ENCODE data around the gene FBXL17. TPM values are rescaled to one million over a fixed set of nuclear protein-coding genes. Genes with fewer than 3 reads are reported as not detected.

FBXL17 gene
- total and polyA plus RNA-seq, 2 of the 13 experiments (the other 11 are each of a cell fraction or from before 2014, with no cell fraction given), result 3.0 to 7.9 TPM

GRCh38 chr5:108220834-108221233, 161.1 kb downstream of the FBXL17 start (continued):
- TF ChIP-seq GATA4 (IDR thresholded peaks at IDR 0.05; ENCODE audit: borderline replicate concordance, low read depth), result no peak

- H3K27me3 ChIP-seq (ENCODE audit: control insufficient read depth in 1 of 2, insufficient read depth in 2 of 2, low read length in 2 of 2), result no peaks in the 10 kb centered on the region
- no peaks in the 10 kb centered on the region for H3K9me3 ChIP-seq (ENCODE audit: low read length)
- POLR2A ChIA-PET, result no interaction called here
- CTCF ChIA-PET (ENCODE audit: low intra/inter-chr PET ratio, low total read pairs), result no interaction called here
- in situ Hi-C loops (cut with HindIII; ENCODE audit: extremely low pct_ligation_motif_present, low pct_unique_long_range_greater_than_20kb) (no loop called here), intact Hi-C loops (cut with micrococcal nuclease; ENCODE audit: unreplicated experiment) (no loop called here)
- no peaks in the 10 kb centered on the region for H4K20me1 ChIP-seq (ENCODE audit: insufficient read depth, low read length)
- H3K36me3 ChIP-seq (replicated peaks in 1 of 2; ENCODE audit: control insufficient read depth in 1 of 2, insufficient read depth in 2 of 2, low read length in 2 of 2), result no peaks in the 10 kb centered on the region
- no peak overlapping the region for H2AFZ ChIP-seq (ENCODE audit: low read length)
- H3K4me1 ChIP-seq (ENCODE audit: insufficient read depth, low read length), result peaks cover 13% of the 10 kb centered on the region
- no TSS peak for BruUV-seq (replicated peaks)
- no peak overlapping the region for H3K4me3 ChIP-seq (replicated peaks in 1 of 3; ENCODE audit: insufficient read depth in 1 of 3, low read depth in 2 of 3, low read length in 3 of 3)
- ATAC-seq, result no peak
- no peak for FAIRE-seq
- 86% methylated on average over 4 of the region's 4 CpGs for WGBS (ENCODE audit: low lambda C conversion rate)
- no peak overlapping the region for H3K9ac ChIP-seq (ENCODE audit: insufficient read depth, low read depth, low read length)
- no peaks in the 10 kb centered on the region for H3K79me2 ChIP-seq (ENCODE audit: insufficient read depth, low read length)
- peak; percentile 2 for DNase-seq (ENCODE audit: low spot score)
- no peak overlapping the region for H3K4me2 ChIP-seq (ENCODE audit: low read depth, low read length)
- no peak overlapping the region for H3K27ac ChIP-seq (ENCODE audit: extremely low read length, insufficient read depth, low read length)
- TF ChIP-seq ZNF782 (CRISPR knock-in tag; IDR thresholded peaks at IDR 0.05; ENCODE audit: borderline replicate concordance) (no peak), FOXM1 (CRISPR knock-in tag; IDR thresholded peaks at IDR 0.05) (no peak), ZNF75D (CRISPR knock-in tag; IDR thresholded peaks at IDR 0.05; ENCODE audit: borderline replicate concordance) (no peak), MEIS1 (CRISPR knock-in tag; IDR thresholded peaks at IDR 0.05; ENCODE audit: borderline replicate concordance) (no peak), ZNF670 (CRISPR knock-in tag; IDR thresholded peaks at IDR 0.05; ENCODE audit: borderline replicate concordance) (no peak), ZNF816 (CRISPR knock-in tag; IDR thresholded peaks at IDR 0.05; ENCODE audit: borderline replicate concordance) (no peak), SOX6 (IDR thresholded peaks at IDR 0.05) (no peak), SOX6 (CRISPR knock-in tag; IDR thresholded peaks at IDR 0.05) (no peak), ZNF160 (CRISPR knock-in tag; IDR thresholded peaks at IDR 0.05) (no peak), RFX3 (CRISPR knock-in tag; IDR thresholded peaks at IDR 0.05) (no peak), ZNF280D (CRISPR knock-in tag; IDR thresholded peaks at IDR 0.05) (no peak), ZNF616 (CRISPR knock-in tag; IDR thresholded peaks at IDR 0.05; ENCODE audit: low read depth) (no peak)
- TF ChIP-seq, protein P1, sequence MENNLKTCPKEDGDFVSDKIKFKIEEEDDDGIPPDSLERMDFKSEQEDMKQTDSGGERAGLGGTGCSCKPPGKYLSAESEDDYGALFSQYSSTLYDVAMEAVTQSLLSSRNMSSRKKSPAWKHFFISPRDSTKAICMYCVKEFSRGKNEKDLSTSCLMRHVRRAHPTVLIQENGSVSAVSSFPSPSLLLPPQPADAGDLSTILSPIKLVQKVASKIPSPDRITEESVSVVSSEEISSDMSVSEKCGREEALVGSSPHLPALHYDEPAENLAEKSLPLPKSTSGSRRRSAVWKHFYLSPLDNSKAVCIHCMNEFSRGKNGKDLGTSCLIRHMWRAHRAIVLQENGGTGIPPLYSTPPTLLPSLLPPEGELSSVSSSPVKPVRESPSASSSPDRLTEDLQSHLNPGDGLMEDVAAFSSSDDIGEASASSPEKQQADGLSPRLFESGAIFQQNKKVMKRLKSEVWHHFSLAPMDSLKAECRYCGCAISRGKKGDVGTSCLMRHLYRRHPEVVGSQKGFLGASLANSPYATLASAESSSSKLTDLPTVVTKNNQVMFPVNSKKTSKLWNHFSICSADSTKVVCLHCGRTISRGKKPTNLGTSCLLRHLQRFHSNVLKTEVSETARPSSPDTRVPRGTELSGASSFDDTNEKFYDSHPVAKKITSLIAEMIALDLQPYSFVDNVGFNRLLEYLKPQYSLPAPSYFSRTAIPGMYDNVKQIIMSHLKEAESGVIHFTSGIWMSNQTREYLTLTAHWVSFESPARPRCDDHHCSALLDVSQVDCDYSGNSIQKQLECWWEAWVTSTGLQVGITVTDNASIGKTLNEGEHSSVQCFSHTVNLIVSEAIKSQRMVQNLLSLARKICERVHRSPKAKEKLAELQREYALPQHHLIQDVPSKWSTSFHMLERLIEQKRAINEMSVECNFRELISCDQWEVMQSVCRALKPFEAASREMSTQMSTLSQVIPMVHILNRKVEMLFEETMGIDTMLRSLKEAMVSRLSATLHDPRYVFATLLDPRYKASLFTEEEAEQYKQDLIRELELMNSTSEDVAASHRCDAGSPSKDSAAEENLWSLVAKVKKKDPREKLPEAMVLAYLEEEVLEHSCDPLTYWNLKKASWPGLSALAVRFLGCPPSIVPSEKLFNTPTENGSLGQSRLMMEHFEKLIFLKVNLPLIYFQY (CRISPR knock-in tag; IDR thresholded peaks at IDR 0.05; ENCODE audit: borderline replicate concordance), result no peak
- TF ChIP-seq, protein P2, sequence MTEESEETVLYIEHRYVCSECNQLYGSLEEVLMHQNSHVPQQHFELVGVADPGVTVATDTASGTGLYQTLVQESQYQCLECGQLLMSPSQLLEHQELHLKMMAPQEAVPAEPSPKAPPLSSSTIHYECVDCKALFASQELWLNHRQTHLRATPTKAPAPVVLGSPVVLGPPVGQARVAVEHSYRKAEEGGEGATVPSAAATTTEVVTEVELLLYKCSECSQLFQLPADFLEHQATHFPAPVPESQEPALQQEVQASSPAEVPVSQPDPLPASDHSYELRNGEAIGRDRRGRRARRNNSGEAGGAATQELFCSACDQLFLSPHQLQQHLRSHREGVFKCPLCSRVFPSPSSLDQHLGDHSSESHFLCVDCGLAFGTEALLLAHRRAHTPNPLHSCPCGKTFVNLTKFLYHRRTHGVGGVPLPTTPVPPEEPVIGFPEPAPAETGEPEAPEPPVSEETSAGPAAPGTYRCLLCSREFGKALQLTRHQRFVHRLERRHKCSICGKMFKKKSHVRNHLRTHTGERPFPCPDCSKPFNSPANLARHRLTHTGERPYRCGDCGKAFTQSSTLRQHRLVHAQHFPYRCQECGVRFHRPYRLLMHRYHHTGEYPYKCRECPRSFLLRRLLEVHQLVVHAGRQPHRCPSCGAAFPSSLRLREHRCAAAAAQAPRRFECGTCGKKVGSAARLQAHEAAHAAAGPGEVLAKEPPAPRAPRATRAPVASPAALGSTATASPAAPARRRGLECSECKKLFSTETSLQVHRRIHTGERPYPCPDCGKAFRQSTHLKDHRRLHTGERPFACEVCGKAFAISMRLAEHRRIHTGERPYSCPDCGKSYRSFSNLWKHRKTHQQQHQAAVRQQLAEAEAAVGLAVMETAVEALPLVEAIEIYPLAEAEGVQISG (CRISPR knock-in tag; IDR thresholded peaks at IDR 0.05), result no peak
These were observed 165.0 kb downstream of the FBXL17 start for GRCh38 chr5:108216890-108217289.
